HEK293 (cell line): ENCODE data around the gene PIP4K2A.
A peak's percentile ranks its signal among the peaks of the same experiment; 100 is the strongest.

Source experiments
- GLI2 ChIP-seq: fragments of 450-650 bp; formaldehyde crosslinking; IDR thresholded peaks from 2 replicates; pipeline ENCODE4; 2017; ENCODE audit warnings: missing biosample characterization, missing genetic modification characterization, low read depth, borderline replicate concordance
- KLF1 ChIP-seq: fragments of 450-650 bp; formaldehyde crosslinking; IDR thresholded peaks from 2 replicates; pipeline ENCODE4 v1.5.1; 2016; ENCODE audit warnings: missing biosample characterization, missing genetic modification characterization
- SALL2 ChIP-seq: fragments of 450-650 bp; formaldehyde crosslinking; IDR thresholded peaks from 2 replicates; pipeline ENCODE4 v1.5.0; 2017; ENCODE audit warnings: missing biosample characterization, mild to moderate bottlenecking, missing genetic modification characterization, borderline replicate concordance
- YY1 ChIP-seq: fragments of 450-650 bp; formaldehyde crosslinking; IDR thresholded peaks from 2 replicates; pipeline ENCODE4 v1.5.1; 2018; ENCODE audit warnings: missing biosample characterization, missing genetic modification characterization
- ZFP37 ChIP-seq: fragments of 450-650 bp; formaldehyde crosslinking; IDR thresholded peaks from 2 replicates; pipeline ENCODE4 v1.5.1; 2016; ENCODE audit warnings: missing biosample characterization, missing genetic modification characterization
- ZNF140 ChIP-seq: fragments of 450-650 bp; formaldehyde crosslinking; IDR thresholded peaks from 2 replicates; pipeline ENCODE4 v1.5.1; 2016; ENCODE audit warnings: missing biosample characterization, missing genetic modification characterization
- ZNF248 ChIP-seq: fragments of 450-650 bp; formaldehyde crosslinking; IDR thresholded peaks from 2 replicates; pipeline ENCODE4 v1.5.1; 2017; ENCODE audit warnings: missing biosample characterization, missing genetic modification characterization
- ZNF341 ChIP-seq: fragments of 450-650 bp; formaldehyde crosslinking; IDR thresholded peaks from 2 replicates; pipeline ENCODE4; 2016; ENCODE audit warnings: low read depth, missing biosample characterization, missing genetic modification characterization
- ZNF366 ChIP-seq: fragments of 450-650 bp; formaldehyde crosslinking; conservative IDR thresholded peaks from 2 replicates; pipeline ENCODE4 v1.5.1; 2016; ENCODE audit warnings: missing biosample characterization, missing genetic modification characterization
- ZNF391 ChIP-seq: fragments of 450-650 bp; formaldehyde crosslinking; IDR thresholded peaks from 2 replicates; pipeline ENCODE4 v1.5.1; 2016; ENCODE audit warnings: low read depth, missing biosample characterization, missing genetic modification characterization, borderline replicate concordance
- ZNF423 ChIP-seq: fragments of 450-650 bp; formaldehyde crosslinking; IDR thresholded peaks from 2 replicates; pipeline ENCODE4 v1.5.1; 2016; ENCODE audit warnings: missing biosample characterization, missing genetic modification characterization
- ZNF473 ChIP-seq: fragments of 450-650 bp; formaldehyde crosslinking; IDR thresholded peaks from 2 replicates; pipeline ENCODE4 v1.5.1; 2017; ENCODE audit warnings: missing biosample characterization, missing genetic modification characterization
- ZNF501 ChIP-seq: fragments of 450-650 bp; formaldehyde crosslinking; IDR thresholded peaks from 2 replicates; pipeline ENCODE4 v1.5.1; 2016; ENCODE audit warnings: missing biosample characterization, missing genetic modification characterization
- ZNF514 ChIP-seq: fragments of 450-650 bp; formaldehyde crosslinking; IDR thresholded peaks from 2 replicates; pipeline ENCODE4 v1.5.1; 2016; ENCODE audit warnings: missing biosample characterization, missing genetic modification characterization
- ZNF544 ChIP-seq: fragments of 450-650 bp; formaldehyde crosslinking; IDR thresholded peaks from 2 replicates; pipeline ENCODE4 v1.5.0; 2017; ENCODE audit warnings: missing biosample characterization, missing genetic modification characterization
- ZSCAN16 ChIP-seq: fragments of 450-650 bp; formaldehyde crosslinking; IDR thresholded peaks from 2 replicates; pipeline ENCODE4 v1.5.1; 2016; ENCODE audit warnings: missing biosample characterization, missing genetic modification characterization
- TF ChIP-seq, protein P1 (sequence below): fragments of 450-650 bp; formaldehyde crosslinking; IDR thresholded peaks from 2 replicates; pipeline ENCODE4 v1.5.1; 2016; ENCODE audit warnings: missing biosample characterization, missing genetic modification characterization
- TF ChIP-seq, protein P2 (sequence below): sonication (generic); formaldehyde crosslinking; IDR thresholded peaks from 2 replicates; pipeline ENCODE4 v1.8.1; 2022; ENCODE audit warnings: mild to moderate bottlenecking, moderate library complexity, missing genetic modification reagents
- TF ChIP-seq, protein P3 (sequence below): fragments of 450-650 bp; formaldehyde crosslinking; IDR thresholded peaks from 2 replicates; pipeline ENCODE4 v1.5.1; 2016; ENCODE audit warnings: missing biosample characterization, missing genetic modification characterization, low read depth
- TF ChIP-seq, protein P4 (sequence below): fragments of 450-650 bp; formaldehyde crosslinking; IDR thresholded peaks from 2 replicates; pipeline ENCODE4 v1.5.0; 2017; ENCODE audit warnings: missing biosample characterization, missing genetic modification characterization, borderline replicate concordance
- TF ChIP-seq, protein P5 (sequence below): fragments of 450-650 bp; formaldehyde crosslinking; conservative IDR thresholded peaks from 2 replicates; pipeline ENCODE4 v1.5.1; 2016; ENCODE audit warnings: low read depth, missing biosample characterization, missing genetic modification characterization
- TF ChIP-seq, protein P6 (sequence below): fragments of 450-650 bp; formaldehyde crosslinking; IDR thresholded peaks from 2 replicates; pipeline ENCODE4 v1.5.1; 2016; ENCODE audit warnings: missing biosample characterization, missing genetic modification characterization, borderline replicate concordance
- TF ChIP-seq, protein P7 (sequence below): fragments of 450-650 bp; IDR thresholded peaks from 2 replicates; pipeline ENCODE4 v1.5.1; 2018; ENCODE audit warnings: missing biosample characterization, missing genetic modification characterization

The PIP4K2A gene

DNA sequence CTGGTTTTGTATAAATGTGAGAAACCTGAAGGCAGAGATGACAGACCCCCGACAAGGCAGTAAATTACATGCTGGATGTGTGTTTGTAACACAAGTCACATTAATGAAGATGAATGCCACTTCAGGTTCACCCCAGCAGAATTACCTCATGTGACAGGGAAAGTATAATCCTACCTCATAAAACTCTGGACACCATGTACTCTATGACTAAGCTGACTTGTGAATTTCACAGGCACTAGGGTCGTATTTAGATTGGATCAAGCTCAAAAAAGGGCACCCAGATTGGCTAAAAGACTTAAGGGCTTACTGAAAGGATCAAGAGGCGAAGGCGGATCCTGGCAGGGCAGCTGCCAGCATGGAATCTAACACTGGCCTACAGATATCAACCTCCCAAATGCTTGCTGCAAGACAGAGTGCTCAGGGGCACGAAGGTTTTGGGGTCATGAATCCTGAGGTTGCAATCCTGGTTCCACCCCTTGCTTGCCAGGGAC lies 161.4 kb downstream of the PIP4K2A start (continued):
- TF ChIP-seq, protein P1, sequence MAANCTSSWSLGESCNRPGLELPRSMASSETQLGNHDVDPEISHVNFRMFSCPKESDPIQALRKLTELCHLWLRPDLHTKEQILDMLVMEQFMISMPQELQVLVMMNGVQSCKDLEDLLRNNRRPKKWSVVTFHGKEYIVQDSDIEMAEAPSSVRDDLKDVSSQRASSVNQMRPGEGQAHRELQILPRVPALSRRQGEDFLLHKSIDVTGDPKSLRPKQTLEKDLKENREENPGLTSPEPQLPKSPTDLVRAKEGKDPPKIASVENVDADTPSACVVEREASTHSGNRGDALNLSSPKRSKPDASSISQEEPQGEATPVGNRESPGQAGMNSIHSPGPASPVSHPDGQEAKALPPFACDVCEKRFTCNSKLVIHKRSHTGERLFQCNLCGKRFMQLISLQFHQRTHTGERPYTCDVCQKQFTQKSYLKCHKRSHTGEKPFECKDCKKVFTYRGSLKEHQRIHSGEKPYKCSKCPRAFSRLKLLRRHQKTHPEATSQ = peak; percentile 35; the same call in 1 of the 2 replicates
- no peak for TF ChIP-seq ZNF514 (tag by site-specific recombination)
- peak; percentile 90 for TF ChIP-seq ZNF501 (tag by site-specific recombination)
- peak; percentile 83 for TF ChIP-seq ZNF423 (tag by site-specific recombination)
- TF ChIP-seq, protein P2, sequence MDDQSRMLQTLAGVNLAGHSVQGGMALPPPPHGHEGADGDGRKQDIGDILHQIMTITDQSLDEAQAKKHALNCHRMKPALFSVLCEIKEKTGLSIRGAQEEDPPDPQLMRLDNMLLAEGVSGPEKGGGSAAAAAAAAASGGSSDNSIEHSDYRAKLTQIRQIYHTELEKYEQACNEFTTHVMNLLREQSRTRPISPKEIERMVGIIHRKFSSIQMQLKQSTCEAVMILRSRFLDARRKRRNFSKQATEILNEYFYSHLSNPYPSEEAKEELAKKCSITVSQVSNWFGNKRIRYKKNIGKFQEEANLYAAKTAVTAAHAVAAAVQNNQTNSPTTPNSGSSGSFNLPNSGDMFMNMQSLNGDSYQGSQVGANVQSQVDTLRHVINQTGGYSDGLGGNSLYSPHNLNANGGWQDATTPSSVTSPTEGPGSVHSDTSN (CRISPR knock-in tag) = no peak
- peak; percentile 57 for TF ChIP-seq KLF1 (tag by site-specific recombination)
- TF ChIP-seq, protein P3, sequence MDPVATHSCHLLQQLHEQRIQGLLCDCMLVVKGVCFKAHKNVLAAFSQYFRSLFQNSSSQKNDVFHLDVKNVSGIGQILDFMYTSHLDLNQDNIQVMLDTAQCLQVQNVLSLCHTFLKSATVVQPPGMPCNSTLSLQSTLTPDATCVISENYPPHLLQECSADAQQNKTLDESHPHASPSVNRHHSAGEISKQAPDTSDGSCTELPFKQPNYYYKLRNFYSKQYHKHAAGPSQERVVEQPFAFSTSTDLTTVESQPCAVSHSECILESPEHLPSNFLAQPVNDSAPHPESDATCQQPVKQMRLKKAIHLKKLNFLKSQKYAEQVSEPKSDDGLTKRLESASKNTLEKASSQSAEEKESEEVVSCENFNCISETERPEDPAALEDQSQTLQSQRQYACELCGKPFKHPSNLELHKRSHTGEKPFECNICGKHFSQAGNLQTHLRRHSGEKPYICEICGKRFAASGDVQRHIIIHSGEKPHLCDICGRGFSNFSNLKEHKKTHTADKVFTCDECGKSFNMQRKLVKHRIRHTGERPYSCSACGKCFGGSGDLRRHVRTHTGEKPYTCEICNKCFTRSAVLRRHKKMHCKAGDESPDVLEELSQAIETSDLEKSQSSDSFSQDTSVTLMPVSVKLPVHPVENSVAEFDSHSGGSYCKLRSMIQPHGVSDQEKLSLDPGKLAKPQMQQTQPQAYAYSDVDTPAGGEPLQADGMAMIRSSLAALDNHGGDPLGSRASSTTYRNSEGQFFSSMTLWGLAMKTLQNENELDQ (tag by site-specific recombination) = no peak; the same call in 1 of the 2 replicates
- no peak for TF ChIP-seq SALL2 (tag by site-specific recombination)
- TF ChIP-seq GLI2 (tag by site-specific recombination) = peak; percentile 99
- no peak for TF ChIP-seq ZNF544 (tag by site-specific recombination)
- TF ChIP-seq ZNF391 (tag by site-specific recombination) = peak; percentile 99
- TF ChIP-seq, protein P4, sequence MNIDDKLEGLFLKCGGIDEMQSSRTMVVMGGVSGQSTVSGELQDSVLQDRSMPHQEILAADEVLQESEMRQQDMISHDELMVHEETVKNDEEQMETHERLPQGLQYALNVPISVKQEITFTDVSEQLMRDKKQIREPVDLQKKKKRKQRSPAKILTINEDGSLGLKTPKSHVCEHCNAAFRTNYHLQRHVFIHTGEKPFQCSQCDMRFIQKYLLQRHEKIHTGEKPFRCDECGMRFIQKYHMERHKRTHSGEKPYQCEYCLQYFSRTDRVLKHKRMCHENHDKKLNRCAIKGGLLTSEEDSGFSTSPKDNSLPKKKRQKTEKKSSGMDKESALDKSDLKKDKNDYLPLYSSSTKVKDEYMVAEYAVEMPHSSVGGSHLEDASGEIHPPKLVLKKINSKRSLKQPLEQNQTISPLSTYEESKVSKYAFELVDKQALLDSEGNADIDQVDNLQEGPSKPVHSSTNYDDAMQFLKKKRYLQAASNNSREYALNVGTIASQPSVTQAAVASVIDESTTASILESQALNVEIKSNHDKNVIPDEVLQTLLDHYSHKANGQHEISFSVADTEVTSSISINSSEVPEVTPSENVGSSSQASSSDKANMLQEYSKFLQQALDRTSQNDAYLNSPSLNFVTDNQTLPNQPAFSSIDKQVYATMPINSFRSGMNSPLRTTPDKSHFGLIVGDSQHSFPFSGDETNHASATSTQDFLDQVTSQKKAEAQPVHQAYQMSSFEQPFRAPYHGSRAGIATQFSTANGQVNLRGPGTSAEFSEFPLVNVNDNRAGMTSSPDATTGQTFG = no peak
- no peak for TF ChIP-seq ZNF140 (tag by site-specific recombination)
- TF ChIP-seq YY1 = peak; percentile 67; the same call in 1 of the 2 replicates
- TF ChIP-seq ZNF366 = peak; percentile 96
- TF ChIP-seq ZNF341 (tag by site-specific recombination) = no peak
- TF ChIP-seq, protein P5, sequence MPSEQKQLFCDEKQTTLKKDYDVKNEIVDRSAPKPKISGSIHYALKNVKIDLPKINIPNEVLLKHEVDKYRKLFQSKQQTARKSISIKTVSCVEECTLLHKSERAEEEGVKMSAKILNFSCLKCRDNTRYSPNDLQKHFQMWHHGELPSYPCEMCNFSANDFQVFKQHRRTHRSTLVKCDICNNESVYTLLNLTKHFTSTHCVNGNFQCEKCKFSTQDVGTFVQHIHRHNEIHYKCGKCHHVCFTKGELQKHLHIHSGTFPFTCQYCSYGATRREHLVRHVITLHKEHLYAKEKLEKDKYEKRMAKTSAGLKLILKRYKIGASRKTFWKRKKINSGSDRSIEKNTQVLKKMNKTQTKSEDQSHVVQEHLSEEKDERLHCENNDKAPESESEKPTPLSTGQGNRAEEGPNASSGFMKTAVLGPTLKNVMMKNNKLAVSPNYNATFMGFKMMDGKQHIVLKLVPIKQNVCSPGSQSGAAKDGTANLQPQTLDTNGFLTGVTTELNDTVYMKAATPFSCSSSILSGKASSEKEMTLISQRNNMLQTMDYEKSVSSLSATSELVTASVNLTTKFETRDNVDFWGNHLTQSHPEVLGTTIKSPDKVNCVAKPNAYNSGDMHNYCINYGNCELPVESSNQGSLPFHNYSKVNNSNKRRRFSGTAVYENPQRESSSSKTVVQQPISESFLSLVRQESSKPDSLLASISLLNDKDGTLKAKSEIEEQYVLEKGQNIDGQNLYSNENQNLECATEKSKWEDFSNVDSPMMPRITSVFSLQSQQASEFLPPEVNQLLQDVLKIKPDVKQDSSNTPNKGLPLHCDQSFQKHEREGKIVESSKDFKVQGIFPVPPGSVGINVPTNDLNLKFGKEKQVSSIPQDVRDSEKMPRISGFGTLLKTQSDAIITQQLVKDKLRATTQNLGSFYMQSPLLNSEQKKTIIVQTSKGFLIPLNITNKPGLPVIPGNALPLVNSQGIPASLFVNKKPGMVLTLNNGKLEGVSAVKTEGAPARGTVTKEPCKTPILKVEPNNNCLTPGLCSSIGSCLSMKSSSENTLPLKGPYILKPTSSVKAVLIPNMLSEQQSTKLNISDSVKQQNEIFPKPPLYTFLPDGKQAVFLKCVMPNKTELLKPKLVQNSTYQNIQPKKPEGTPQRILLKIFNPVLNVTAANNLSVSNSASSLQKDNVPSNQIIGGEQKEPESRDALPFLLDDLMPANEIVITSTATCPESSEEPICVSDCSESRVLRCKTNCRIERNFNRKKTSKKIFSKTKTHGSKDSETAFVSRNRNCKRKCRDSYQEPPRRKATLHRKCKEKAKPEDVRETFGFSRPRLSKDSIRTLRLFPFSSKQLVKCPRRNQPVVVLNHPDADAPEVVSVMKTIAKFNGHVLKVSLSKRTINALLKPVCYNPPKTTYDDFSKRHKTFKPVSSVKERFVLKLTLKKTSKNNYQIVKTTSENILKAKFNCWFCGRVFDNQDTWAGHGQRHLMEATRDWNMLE (tag by site-specific recombination) = peak; percentile 73
- no peak for TF ChIP-seq ZNF248 (tag by site-specific recombination)
- peak; percentile 83 for TF ChIP-seq ZFP37 (tag by site-specific recombination)
- TF ChIP-seq, protein P6, sequence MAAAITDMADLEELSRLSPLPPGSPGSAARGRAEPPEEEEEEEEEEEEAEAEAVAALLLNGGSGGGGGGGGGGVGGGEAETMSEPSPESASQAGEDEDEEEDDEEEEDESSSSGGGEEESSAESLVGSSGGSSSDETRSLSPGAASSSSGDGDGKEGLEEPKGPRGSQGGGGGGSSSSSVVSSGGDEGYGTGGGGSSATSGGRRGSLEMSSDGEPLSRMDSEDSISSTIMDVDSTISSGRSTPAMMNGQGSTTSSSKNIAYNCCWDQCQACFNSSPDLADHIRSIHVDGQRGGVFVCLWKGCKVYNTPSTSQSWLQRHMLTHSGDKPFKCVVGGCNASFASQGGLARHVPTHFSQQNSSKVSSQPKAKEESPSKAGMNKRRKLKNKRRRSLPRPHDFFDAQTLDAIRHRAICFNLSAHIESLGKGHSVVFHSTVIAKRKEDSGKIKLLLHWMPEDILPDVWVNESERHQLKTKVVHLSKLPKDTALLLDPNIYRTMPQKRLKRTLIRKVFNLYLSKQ (tag by site-specific recombination) = 0 out of 2 replicates have a peak, but pooled peaks have one; percentile 62
- no peak for TF ChIP-seq ZNF473
- TF ChIP-seq, protein P7, sequence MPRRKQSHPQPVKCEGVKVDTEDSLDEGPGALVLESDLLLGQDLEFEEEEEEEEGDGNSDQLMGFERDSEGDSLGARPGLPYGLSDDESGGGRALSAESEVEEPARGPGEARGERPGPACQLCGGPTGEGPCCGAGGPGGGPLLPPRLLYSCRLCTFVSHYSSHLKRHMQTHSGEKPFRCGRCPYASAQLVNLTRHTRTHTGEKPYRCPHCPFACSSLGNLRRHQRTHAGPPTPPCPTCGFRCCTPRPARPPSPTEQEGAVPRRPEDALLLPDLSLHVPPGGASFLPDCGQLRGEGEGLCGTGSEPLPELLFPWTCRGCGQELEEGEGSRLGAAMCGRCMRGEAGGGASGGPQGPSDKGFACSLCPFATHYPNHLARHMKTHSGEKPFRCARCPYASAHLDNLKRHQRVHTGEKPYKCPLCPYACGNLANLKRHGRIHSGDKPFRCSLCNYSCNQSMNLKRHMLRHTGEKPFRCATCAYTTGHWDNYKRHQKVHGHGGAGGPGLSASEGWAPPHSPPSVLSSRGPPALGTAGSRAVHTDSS (tag by site-specific recombination) = peak; percentile 32; the same call in 1 of the 2 replicates
- peak; percentile 80; the same call in 1 of the 2 replicates for TF ChIP-seq ZSCAN16 (tag by site-specific recombination)
